HG02884 (cell line): ENCODE measurements around the gene CFAP20.

Source experiments
- ATAC-seq: cut with Tn5 transposase; IDR thresholded peaks from one replicate; pipeline ENCODE4 v1.9.1; 2021; ENCODE audit warnings: mild to moderate bottlenecking, moderate library complexity; ENCODE audit not compliant: unreplicated experiment

CFAP20 gene

DNA sequence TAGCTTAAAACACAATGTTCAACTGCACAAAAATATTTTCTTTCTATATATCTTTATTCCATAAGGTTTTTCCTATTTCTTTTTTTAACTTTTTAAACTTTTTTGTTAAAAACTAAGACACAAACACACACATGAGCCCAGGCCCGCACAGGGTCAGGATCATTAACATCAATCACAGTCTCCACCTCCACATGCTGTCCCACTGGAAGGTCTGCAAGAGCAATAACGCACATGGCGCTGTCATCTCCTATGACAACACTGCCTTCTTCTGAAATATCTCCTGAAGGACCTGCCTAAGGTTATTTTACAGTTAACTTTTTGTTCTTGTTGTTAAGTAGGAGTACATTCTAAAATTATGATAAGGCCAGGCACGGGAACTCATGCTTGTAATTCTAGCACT lies 4.1 kb downstream of the CFAP20 start:
- no peak for ATAC-seq

DNA sequence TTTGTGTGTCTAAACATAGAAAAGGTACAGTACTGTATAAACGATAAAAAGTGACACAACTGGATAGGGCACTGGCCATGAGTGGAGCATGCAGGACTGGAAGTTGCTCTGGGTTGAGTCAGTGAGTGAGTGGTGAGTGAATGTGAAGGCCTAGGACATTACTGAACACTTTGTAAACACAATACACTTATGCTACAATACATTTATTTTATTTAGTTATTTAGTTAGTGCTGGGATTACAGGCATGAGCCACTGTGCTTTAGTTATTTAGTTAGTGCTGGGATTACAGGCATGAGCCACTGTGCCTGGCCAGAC lies 4.6 kb downstream of the CFAP20 start:
- no peak for ATAC-seq

DNA sequence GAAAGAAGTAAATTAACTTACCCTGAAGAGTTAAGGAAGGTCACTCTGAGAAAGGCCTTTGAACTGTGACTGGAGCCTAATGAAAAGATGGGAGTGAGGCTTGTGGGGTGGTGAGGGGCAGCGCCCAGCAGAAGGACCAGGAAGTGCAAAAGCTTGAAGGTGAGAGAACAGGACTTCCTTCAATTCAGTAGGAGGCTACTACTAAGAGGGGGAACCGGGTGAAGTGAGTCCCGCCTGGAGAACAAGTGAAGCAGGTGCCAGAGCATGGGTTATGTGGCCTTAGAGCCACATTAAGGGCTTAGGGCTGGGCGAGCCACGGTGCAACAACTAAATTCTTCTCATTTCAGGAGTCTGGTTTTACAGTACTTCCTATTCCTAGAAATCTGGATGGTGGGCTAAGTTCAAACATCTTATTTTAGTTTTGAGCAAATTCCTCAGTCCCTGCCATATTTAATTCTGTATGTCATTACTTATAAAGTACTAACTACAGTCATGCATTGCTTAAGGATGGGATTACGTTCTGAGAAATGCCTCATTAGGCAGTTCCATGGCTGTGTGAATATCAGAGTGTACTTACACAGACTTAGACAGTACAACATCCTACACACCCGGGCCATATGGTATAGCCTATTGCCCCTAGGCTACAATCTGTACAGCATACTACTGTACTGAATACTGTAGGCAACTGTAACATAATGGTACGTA lies 5.1 kb downstream of the CFAP20 start:
- no peak for ATAC-seq

DNA sequence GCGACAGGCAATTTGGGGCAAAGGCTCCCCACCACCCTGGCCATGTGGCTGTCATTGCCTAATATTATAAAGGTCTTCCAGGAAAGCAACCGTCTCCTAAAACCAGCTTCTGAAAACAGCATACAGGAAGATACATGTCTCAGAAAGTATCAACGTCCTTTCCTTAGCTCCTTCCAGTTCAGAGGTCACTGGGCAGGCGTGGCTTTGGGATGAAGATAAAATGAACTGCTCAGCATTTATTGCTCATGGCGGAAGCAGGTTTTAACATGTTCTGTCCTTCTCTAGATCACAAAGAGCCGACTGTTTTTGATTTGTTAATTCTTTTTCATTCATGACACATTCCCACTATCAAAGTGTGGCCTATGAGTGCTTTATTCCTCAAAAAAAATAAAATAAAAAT lies 8.0 kb downstream of the CFAP20 start:
- ATAC-seq, result no peak

DNA sequence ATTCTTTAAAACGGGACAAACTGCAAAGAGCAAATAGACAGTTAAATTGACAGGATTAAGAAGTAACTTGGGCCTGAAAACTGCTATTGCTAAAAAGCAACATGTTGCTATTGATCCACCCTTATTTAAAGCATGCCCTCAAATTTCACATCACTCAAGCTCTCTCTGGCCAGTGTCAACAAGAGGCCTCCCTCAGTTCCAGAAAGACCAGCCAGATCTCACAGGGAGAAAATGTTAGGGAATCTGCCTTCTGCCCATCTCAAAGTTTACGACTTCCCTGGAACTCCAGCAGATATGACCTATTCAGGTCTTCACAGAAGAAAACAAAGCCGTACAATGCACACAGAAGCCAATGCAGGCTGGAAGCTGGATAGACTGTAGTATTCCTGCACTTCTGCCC lies 8.9 kb downstream of the CFAP20 start:
- ATAC-seq, result no peak

DNA sequence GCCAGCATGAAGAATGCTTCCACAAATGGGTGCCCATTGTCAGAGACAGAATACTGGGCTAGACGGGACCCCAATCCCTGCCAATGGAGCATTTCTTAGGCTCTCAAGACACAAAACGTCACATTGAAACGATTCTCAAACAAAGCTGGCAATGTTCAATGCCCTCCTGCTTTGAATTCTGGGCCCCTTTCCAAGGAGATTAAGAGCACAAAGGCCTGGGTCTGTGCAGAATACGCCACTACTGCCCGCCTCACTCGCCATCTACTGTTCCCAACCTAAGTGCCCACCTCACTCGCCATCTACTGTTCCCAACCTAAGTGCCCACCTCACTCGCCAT lies 9.7 kb downstream of the CFAP20 start:
- ATAC-seq, result no peak

DNA sequence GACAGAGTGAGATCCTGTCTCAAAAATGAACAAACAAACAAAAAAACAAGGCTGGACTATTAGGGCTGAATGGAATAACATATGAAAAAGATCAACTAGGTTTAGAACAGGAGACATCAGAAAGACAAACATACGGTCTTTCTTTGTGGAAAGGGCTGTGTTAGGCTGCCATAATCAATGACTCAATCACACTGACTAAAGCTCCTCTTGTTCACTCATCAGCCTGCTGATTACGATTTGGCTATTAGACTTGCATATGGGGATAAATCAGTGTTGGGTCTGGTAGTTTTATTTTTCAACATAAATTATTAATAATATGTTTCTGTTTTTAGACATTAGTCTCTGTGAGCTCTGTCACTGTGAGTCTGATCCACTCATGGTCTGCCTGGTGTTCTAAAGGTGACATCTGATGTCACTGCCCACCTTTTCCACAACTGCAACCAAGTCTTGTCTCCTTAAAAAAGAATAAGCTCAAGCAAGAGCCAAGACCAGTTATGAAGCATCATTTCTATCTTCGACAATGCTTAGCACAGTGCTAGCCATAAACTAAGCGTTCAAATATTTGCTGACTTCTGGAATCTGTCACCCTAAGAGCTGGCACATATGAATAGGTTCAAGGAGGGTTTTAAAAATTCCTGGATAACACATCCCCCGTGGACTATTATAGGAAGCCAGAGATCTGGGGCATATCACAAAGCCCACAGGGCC lies 10.2 kb downstream of the CFAP20 start:
- ATAC-seq, result no peak

DNA sequence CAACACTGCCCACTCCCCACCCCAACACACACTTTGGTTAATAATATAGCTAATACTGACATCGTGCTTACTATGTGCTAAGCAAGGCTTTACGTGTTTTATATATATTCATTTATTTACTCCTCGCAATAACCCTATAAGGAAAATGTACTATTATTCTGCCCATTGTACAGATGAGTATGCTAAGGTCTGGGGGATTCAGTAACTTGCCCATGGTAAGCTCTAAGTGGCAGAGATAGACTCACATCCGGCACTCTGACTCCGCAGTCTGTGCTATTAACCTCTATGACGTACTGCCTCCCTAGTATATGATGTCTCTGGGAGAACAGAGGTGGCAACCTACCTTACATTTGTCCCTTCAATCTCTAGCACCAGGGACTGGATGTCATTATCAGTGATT lies 12.7 kb downstream of the CFAP20 start:
- no peak for ATAC-seq

DNA sequence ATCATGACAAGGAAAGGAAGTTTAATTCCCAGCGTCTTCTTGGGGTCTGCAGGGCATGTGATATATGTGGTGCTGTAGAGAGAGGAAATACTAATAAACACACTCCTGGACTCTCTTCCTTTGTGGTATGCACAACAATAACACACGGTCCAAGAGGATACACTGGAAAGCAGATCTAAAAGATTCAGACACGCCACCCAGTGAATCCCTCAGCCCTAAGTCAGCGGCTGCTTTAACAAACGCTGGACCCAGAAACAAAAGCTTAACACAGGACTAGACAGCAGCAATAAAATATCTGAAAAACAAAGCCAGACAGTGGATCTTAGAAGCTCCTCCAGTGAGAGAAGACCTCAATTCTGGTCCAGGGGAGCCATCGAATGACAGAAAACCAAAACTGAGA lies 13.1 kb downstream of the CFAP20 start:
- ATAC-seq, result no peak

DNA sequence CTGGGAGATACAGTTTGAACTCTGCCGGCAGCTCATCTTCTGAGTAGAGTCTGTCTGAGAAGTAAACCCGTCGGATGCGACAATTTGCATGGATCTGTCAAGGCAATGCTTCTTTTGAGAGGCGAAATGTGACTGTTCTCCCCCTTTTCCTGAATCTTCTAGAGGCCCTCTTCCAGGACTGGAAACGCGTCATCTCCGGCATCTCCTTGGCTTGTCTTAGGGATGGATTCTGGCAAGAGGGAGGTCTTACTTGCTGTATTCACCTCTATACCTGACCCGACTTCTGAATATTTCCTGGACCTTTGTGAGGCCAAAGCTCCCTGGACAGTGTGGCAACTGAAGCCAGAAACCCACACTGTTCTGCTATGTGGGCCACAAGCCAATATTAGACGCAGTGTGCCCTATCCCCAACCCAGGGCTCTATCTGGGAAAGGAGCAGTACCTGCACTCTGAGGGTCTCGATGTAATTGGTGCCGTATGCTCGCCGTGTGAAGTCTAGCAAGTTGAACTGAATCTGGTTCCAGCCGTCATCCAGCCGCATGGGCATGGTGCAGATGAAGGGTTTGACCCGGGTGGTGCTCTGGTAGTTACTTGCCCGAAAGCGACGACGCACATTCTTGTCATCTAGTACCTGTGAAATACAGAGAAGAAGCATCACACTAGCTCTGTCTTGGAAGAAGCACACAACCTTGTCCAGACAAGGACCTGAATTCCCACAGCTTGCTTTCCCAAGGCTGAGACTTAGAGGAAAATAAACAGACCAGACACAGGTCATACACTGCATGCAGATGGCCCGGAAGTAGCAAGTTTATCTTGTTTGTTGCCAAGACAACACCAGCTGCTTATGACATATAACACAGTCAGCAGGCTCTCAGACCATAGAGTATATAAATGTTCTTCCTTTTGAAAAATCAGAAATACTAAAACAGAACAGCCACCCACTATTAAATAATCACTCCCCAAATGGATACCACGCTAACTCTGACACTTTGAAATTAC lies 14.1 kb downstream of the CFAP20 start:
- ATAC-seq, result no peak

DNA sequence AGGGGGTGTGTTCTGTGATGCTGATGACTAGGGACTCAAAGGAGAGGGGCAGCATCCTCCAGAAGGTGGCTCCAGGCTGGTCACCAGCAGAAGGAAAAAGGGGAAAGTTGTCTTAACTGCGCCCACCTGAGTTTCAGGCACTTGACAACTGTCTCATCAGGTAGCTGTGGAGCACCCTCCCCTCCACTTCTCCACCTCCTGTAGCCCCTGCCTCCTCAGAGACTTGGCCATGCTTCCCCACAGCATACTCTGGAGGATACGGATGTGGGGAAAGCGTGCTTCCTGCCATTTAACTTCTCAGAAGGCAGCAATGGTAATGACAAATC lies 17.9 kb downstream of the CFAP20 start:
- no peak for ATAC-seq

DNA sequence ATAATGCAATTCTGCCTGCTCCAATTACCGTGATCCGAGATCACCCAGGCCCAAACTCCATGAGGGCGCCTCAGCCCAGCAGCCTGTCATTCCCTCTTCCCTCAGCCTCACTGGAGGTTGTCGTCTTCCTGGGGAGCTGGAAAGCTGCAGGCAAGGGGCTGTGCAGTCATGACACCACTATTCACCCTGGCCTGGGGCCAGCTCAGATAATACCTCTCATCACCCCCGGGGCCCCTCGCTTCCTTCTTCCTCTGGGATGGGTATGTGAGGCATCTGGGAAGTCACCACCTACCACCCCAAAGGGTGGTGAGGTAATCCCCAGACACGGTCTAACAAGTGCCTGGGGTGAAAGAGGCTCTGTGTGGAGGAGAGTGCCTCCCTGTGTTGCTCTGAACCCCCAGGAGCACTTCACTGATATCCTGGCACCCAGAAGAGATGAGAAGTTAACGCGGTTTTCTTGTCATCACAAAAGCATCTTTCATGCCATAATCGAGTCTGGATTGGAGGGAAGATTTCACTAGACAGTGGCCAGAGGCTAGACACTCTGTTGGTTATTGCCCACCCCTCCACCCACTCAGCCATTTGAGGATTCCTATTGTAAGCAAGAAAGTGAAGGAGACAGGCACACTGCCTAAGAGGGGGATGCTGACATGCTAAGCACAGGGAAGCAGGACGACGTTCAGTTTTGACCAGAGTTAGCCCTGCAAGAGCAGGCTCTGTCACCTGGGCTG lies 18.4 kb downstream of the CFAP20 start:
- no peak for ATAC-seq

DNA sequence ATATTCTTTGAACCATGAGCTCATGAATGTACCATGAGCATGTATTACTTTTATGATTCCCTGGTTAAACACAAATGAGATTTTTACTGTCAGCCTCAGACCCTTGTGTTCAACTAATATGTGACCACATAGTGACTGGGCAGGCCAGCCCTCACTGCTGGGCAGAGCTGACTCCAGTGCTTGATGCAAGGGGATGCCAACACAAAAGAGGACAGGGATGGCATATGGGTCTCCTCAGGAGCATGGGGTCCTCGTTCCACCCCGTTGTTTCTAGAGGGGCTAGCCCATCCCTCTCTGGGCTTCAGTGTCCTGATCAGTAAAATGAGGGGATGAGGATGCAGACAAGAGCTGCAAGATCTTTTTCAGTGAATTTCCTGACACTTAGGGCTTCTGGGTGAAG lies 19.3 kb downstream of the CFAP20 start:
- ATAC-seq, result no peak

DNA sequence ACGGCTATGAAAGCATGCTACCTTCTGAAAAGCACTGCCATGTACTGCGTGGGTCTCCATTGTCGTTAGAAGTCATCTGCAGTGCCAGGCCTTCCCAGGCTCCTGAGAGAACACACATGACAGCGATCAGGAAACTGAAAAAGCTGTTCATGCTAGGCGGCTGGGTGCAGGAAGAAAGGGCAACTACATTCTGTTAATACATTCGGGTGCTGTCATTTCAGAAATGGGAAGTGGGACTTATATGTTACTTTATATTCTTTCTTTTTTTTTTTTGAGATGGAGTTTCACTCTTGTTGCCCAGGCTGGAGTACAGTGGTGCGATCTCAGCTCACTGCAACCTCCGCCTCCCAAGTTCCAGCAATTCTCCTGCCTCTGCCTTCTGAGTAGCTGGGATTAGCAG lies 19.9 kb downstream of the CFAP20 start:
- no peak for ATAC-seq

DNA sequence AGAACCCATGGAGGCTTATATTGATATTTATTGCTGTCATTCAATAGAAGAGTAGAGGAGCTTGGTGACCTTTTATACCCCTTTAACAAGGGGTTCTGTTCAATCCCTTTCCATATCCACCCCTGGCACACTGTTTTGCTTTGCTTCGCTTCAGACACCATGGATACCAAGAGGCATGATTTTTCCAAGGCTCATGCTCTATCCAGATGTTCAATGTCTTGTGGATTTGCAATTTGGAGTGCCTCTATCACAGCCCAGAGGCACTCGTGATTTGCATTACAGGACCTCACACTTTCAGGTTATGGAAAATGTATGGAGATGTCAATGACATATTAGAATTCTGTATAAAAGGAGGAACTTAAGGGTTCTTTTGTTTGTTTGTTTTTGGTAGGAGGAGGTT lies 21.5 kb downstream of the CFAP20 start:
- no peak for ATAC-seq

DNA sequence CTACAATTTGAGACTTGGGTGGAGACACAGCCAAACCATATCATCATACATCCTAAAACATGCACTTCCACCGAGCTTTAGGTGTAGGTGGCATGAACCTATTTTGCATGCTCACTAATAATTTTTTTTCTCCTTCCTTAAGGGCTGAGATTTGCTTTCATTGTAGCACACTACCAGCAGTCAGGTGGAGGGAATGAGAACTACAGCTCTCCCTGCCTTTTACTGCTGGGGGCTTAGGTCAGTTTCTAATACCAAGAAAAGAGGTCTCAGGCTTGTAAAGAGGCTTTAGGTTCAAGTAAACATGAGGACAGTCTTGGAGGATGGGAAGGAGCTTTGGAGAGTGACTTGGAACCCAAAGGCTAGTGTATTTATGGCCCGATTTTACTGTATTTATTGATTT lies 22.0 kb downstream of the CFAP20 start:
- ATAC-seq, result no peak

DNA sequence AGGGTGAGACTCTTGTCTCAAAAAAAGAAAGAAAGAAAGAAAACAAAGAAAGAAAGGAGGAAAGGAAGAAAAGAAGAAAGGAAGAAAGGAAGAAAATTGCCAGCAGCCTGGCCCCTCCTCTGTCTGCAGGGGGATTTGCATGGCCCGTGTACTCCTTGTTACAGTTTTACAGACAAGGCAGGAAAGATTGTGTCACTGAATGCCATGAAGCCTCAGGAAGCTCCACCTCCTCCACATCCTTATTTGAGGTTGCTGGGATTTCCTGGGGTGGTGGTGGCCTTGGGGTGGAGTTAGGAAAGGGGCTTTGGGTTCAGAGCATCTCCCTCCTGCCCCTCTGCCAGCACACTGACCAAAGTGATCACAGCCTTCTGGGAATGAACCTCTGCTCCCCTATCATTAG lies 23.6 kb downstream of the CFAP20 start:
- no peak for ATAC-seq

DNA sequence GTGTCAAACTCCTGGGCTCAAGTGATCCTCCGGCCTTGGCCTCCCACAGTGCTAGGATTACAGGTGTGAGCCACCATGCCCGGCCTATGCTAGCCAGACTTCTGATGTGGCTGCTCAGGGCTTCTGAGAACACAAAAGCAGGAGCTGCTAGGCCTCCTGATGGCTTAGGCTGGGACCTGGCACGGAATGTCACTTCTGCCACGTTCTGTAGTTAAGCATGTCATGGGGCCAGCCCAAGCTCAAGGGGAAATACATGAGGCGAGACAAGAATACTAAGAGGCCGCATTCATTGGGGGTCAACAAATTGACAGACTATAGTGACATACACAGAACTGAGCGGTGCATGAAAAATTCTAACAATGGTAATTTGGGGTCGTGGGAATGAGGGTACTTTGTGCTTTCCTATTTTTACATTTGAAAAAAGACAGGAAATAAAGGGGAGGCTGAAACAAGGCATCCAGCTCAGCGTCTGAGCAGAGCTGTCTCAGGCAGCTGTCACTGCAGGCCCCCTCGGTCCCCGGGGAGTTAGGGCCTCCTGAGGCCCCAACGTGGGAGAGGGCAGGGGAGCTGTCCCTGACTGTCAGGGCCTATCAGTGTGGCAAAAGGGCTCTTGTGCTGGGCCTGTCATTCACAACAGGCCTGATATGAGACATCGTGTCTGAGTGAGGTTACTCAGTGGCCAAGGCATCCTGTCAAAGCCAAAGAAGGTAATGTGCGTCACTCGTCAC lies 26.4 kb downstream of the CFAP20 start:
- ATAC-seq, result no peak

DNA sequence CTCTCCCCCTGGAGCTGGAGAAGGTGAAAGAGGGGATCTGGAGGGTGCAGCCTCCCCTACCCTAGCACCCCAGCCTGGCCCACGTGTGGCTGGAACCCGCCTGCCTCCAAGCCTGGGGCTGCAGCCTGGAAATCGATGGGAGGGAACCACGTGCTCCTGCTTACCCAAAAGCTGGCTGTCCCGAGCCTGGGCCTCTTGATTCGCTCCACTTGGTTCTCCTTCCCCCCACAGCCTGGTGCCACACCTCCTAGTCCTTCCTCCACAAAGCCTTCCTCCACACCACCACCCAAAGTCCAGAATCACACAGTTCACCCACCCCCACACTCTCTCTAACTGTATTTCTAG lies 29.3 kb downstream of the CFAP20 start:
- no peak for ATAC-seq

DNA sequence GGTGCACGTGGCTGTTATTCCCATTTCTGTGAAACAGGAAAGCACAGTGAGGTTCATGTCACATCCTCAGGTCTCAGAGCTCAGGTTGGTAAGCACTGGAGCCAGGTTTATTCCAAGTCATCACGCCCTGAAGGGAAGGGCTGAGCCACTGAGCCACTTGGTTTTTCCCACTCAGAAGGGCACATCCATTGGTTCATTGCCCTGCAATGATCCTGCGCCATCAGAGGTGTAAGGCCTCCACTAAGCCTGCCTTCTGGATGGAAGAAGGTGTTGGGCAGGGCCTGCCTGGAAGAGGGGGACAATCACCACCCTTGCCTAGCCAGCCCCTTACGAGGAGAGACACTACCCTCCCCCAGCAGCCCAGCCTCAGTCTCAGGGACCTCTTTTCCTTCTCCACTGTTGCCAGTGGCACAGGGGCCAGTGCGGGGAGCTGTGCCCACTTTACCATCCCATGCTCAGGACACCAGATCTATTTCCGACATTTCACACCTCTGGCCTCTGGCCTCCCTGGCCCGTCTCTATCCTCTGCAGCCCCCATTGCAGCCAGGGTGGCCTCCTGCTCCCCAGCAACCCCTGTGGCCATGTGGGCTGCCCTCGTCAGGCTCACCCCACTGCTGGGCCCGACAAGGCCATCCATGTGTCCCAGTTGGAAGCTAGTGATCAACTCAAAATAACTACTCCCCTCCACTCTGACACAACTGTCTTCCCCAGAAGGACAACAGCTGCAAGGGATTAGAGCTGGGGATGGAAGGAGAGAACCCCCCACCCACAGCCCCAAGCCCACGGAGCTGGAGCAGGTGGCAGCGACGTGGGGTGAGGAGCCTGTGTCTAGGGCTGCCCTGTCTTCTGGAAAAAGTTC lies 29.9 kb downstream of the CFAP20 start:
- ATAC-seq, result no peak
